C4-2B (cell line): ENCODE data around the gene TRAF3IP1.

Source experiments
- CTCF ChIP-seq: fragments of 450-650 bp; conservative IDR thresholded peaks from 2 replicates; pipeline ENCODE4 v1.5.1; 2017; ENCODE audit warnings: mild to moderate bottlenecking
- ZFX ChIP-seq: fragments of 450-650 bp; IDR thresholded peaks from 2 replicates; pipeline ENCODE4 v1.6.1; 2017

DNA sequence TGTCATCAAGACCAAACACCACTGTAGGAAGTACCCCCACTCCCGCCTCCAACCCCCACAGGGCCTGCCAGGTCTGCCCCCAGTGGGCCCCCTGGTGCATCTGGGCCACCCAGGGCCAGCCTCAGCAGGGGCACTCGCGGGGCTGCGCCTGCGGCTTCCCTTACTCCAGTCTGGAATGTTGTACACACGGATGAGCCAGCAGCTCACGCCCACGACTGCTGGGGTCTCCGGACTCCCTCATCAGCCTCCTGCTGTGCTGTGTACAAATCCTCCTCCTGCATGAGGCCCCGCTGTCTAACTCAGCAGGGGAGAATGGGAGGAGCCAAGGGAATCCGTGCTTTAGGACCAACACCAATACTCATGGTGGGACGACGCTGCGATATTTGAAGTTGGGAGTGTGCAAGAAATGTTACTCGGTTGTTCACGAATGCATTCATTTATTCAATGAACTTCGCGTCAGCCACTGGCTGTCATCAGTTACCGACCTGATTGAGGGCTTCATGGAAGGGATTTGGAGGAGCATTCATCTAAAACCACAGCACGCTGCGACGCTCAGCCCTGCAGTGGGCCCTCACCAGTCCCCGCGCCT is 105.8 kb downstream of the TRAF3IP1 start:
- TF ChIP-seq CTCF (no peak), ZFX (no peak)
